Endothelial cell (in vitro differentiated cells): Measurements from ENCODE around the gene GRID1. TPM values are rescaled to one million over a fixed set of nuclear protein-coding genes. Genes with fewer than 3 reads are reported as not detected.

Experiments
- DNase-seq: peaks from one replicate; pipeline ENCODE4 v3.0.0; 2021; ENCODE audit warnings: low spot score
- H3K27ac Mint-ChIP-seq: one replicate; pipeline ENCODE4 v1.8.0; 2021; ENCODE audit warnings: mixed read lengths, inconsistent platforms; ENCODE audit not compliant: unreplicated experiment
- H3K27me3 Mint-ChIP-seq: one replicate; pipeline ENCODE4 v1.8.0; 2021; ENCODE audit warnings: mild to moderate bottlenecking, moderate library complexity, mixed read lengths, inconsistent platforms; ENCODE audit not compliant: unreplicated experiment
- H3K36me3 Mint-ChIP-seq: one replicate; pipeline ENCODE4 v1.8.0; 2021; ENCODE audit warnings: mild to moderate bottlenecking, low read depth, mixed read lengths, inconsistent platforms; ENCODE audit not compliant: unreplicated experiment
- H3K4me1 Mint-ChIP-seq: one replicate; pipeline ENCODE4 v1.8.0; 2021; ENCODE audit warnings: mild to moderate bottlenecking, mixed read lengths, inconsistent platforms; ENCODE audit not compliant: unreplicated experiment
- H3K4me3 Mint-ChIP-seq: one replicate; pipeline ENCODE4 v1.8.0; 2021; ENCODE audit warnings: mild to moderate bottlenecking, mixed read lengths, inconsistent platforms; ENCODE audit not compliant: unreplicated experiment
- H3K9me3 Mint-ChIP-seq: one replicate; pipeline ENCODE4 v1.8.0; 2021; ENCODE audit warnings: mixed read lengths, inconsistent platforms; ENCODE audit not compliant: unreplicated experiment
- CTCF ChIP-seq: fragments of 200-600 bp; sonication (generic); IDR thresholded peaks from one replicate; pipeline ENCODE4 v1.5.0; 2021; ENCODE audit warnings: antibody characterized with exemption; ENCODE audit not compliant: unreplicated experiment
- total RNA-seq: library from RNA; stranded (reverse); fragmentation: NEBNext Ultra II Directional; extraction: Animal tissue kit (Norgen Biotek cat#: 25700); gene quantifications from one replicate; pipeline ENCODE4 v1.2.1, GENCODE V29; 2021; ENCODE audit not compliant: unreplicated experiment

Gene GRID1
- total RNA-seq, 1 donor from 2014 or later: 0.26 TPM

GRCh38 chr10:86085136-86085535 lies 281.5 kb downstream of the GRID1 start:
- Mint-ChIP-seq H3K27me3 (peaks cover 6% of the 10 kb centered on the region), H3K4me1 (no peaks in the 10 kb centered on the region), H3K4me3 (no peak overlapping the region), H3K36me3 (no peaks in the 10 kb centered on the region), H3K27ac (no peak overlapping the region), H3K9me3 (no peaks in the 10 kb centered on the region)
- TF ChIP-seq CTCF: no peak
- DNase-seq: no peak

GRCh38 chr10:86084585-86084984 lies 282.0 kb downstream of the GRID1 start:
- no peak overlapping the region for H3K27ac Mint-ChIP-seq
- DNase-seq: no peak
- no peaks in the 10 kb centered on the region for H3K9me3 Mint-ChIP-seq
- H3K36me3 Mint-ChIP-seq: no peaks in the 10 kb centered on the region
- no peak overlapping the region for H3K4me3 Mint-ChIP-seq
- H3K27me3 Mint-ChIP-seq: peaks cover 6% of the 10 kb centered on the region
- TF ChIP-seq CTCF: no peak
- H3K4me1 Mint-ChIP-seq: no peaks in the 10 kb centered on the region

- H3K27me3 Mint-ChIP-seq: peaks cover 6% of the 10 kb centered on the region
- H3K9me3 Mint-ChIP-seq: no peaks in the 10 kb centered on the region
- H3K4me1 Mint-ChIP-seq: no peaks in the 10 kb centered on the region
- no peak for DNase-seq
- TF ChIP-seq CTCF: no peak
- H3K36me3 Mint-ChIP-seq: no peaks in the 10 kb centered on the region
- H3K4me3 Mint-ChIP-seq: no peak overlapping the region
- H3K27ac Mint-ChIP-seq: no peak overlapping the region
Observed at GRCh38 chr10:86083664-86084175, 282.9 kb downstream of the GRID1 start.

- TF ChIP-seq CTCF: no peak
- no peaks in the 10 kb centered on the region for H3K36me3 Mint-ChIP-seq
- no peak overlapping the region for H3K4me3 Mint-ChIP-seq
- H3K9me3 Mint-ChIP-seq: no peaks in the 10 kb centered on the region
- DNase-seq: no peak
- H3K4me1 Mint-ChIP-seq: no peaks in the 10 kb centered on the region
- peaks cover 6% of the 10 kb centered on the region for H3K27me3 Mint-ChIP-seq
- no peak overlapping the region for H3K27ac Mint-ChIP-seq
Observed at GRCh38 chr10:86083206-86083605, 283.4 kb downstream of the GRID1 start.

- H3K9me3 Mint-ChIP-seq: no peaks in the 10 kb centered on the region
- no peak for DNase-seq
- H3K36me3 Mint-ChIP-seq: no peaks in the 10 kb centered on the region
Observed at GRCh38 chr10:86082556-86082955, 284.0 kb downstream of the GRID1 start.

More at GRCh38 chr10:86082556-86082955, 284.0 kb downstream of the GRID1 start:
- H3K4me3 Mint-ChIP-seq: no peak overlapping the region
- no peak for TF ChIP-seq CTCF
- H3K27me3 Mint-ChIP-seq: peaks cover 6% of the 10 kb centered on the region
- H3K4me1 Mint-ChIP-seq: no peaks in the 10 kb centered on the region
- no peak overlapping the region for H3K27ac Mint-ChIP-seq
